Stimulated activated naive CD4-positive, alpha-beta T cell (primary cell): ENCODE results near the gene SLC22A2.

Source experiments
- DNase-seq, 6 experiments: peaks; one replicate each; lab custom pipeline; 2025; lab: John Stamatoyannopoulos, UW

Gene SLC22A2

DNA sequence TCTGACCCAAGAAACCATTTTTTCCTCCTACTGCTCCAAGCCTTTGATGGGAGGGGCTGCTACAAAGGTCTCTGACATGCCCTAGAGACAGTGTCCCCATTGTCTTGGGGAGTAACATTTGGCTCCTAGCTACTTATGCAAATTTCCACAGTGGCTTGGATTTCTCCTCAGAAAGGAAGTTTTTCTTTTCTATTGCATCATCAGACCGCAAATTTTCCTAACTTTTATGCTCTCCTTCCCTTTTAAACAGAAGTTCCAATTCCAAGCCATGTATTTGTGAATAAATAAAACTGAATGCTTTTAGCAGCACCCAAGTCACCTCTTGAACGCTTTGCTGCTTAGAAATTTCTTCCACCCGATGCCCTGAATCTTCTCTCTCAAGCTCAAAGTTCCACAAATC is 51.0 kb downstream of the SLC22A2 start:
- DNase-seq: no peak

DNA sequence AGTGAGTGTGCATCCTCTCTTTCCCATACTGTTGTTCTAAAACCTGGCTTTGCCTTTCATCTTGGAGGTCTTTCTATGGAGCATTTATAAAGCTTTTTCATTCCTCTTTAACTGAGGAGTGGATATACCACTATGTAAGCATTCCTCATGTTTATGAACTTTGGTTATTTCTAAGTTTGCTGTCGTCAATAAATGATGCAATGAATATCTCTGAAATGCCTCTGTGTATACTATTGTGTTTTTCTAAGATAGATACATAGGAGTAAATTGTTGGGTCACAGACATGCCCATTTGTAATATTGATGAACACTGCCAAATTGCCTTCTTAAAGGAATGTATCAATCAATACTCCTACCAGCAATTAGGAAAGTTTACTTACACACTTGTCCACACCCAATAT is 53.9 kb downstream of the SLC22A2 start:
- no peak for DNase-seq

DNA sequence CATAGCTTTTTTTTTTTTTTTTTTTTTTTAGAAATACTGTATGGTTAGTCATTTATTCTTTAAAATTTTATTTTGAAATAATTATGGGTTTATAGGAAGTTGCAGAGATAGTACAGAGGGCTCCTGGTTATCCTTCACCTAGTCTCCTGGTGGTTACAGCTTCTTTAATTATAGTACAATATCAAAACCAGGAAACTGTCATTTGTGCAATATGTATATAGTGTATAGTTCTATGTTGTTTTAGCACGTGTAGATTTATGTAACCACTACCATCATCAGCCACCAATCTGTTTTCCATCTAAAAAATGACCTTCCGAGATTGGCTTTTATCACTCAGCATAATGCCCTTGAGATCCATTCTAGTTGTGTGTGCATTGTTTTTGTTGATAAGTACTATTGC is 54.7 kb downstream of the SLC22A2 start:
- no peak for DNase-seq

DNA sequence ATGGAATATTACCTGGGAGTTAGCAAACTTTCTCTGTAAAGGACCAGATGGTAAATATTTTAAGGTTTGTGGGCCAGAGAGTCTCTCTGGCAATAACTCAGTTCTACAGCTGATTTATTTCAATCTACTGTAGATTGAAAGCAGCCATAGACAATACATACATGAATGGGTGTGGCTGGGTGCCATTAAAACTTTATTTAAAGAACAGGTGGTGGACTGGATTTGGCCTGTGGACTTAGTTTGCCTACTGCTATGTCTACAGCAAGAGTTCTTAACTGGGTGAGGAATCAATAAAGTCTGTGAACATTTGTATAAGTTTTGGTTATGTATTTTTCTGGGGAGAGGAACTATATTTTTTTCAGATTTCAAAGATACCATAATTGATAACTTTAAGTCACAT is 55.1 kb downstream of the SLC22A2 start:
- DNase-seq: no peak

DNA sequence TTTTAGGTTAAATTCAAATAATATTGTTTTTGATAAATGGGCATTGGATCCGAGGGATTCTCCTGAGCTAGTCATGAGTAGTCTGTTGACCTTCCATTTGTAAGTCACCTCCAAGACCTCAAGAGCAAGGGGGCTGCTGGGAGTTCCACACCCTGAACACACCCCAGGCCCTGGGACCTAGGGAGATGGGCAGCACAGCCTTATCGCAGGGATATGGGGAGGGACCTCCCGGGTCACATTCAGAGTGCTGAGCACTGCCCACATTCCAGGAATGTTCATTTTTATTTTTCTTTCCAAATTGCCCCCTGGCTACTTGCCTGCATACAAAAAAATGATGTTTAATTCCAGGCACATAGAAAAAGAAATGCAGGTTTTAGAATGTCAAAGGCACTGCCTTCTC is 55.5 kb downstream of the SLC22A2 start:
- no peak for DNase-seq

DNA sequence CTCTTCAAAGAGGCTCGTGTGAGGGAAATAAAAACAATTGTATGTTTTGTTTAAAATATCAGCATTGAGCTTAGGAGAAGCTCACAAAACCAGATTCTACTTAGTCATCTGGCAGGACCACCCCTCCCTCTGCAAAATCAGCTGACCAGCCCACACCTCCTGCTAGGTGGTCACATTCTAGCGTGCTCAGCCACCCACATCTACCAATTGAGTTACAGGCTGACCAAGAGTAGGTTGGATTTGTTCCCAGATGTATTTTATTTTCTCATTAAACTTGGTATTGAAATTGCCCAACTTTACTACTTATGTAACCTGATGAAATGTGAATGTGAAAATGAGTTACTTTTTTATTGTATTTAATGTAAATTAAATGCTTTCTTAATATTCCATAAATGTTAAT is 56.2 kb downstream of the SLC22A2 start:
- no peak for DNase-seq

DNA sequence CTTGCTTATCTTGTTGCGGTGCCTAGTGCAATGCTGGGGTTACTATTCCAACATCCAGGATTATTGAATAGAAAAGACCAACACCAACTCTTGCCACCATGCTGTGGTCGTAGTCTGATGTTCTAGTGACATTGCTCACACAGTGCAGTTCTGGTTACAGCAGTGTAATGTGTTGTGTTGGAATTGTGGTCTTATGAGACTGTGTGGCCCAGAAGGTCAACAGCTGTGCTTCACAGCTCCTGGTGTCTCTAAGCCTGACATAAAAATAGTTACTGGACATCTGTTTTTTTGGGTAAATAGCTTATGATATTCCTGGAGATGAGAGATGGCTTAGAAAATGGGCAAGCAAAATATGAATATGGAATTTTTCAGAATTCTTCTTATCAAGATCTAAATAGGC is 57.6 kb downstream of the SLC22A2 start:
- DNase-seq: no peak

DNA sequence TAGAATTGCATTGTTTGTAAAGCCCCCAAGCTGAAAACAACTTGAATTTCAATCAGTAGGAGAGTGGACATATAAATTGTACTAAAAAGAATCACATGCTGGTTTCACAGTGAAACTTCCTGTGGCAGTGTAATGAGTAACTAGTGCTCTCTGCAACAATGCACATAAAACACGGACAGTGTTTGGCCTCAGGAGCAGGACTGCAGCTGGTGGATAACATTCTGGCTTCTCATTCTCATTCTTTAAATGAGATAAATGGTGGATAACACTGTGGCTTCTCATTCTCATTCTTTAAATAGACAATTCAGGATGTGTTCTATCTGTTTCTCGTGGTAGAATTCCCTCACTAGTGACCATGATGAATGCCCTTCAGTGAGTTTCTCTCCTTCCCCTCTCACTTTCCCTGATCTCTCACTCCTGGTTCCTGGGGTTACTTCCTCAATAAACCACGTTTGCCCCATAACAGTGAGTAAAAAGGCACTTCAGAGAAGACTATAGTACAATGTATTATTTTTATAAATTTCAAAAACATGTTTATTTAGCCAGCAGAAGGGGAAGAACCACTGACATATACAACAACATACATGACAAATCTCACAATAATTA is 59.9 kb downstream of the SLC22A2 start:
- DNase-seq: no peak

DNA sequence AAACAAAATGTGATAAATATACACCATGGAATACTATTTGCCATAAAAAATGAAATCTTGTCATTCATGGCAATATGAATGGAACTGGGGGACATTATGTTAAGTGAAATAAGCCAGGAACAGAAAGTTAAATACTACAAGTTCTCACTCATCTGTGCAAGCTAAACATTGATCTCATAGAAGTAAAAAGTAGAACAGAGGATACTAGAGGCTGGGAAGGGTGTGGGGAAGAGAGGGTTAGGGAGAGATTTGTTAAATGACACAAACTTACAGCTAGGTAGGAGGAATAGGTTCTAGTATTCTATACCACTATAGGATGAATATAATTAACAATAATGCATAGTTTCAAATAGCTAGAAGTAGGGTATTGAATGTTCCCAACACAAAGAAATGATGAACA is 61.0 kb downstream of the SLC22A2 start:
- DNase-seq: no peak

DNA sequence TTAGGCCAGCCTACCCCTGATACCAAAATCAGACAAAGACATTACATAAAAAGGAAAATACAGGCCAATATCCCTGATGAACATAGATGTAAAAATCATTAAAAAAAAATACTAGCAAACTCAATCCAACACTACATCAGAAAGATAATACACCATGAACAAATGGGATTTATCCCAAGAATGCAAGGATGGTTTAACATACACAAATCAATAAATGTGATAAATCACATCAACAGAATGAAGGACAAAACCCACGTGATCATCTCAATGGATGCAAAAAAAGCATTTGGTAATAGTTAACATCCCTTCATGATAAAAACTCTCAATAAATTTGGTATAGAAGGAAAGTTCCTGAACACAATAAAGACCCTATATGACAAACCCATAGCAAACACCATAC is 63.8 kb downstream of the SLC22A2 start:
- no peak for DNase-seq

DNA sequence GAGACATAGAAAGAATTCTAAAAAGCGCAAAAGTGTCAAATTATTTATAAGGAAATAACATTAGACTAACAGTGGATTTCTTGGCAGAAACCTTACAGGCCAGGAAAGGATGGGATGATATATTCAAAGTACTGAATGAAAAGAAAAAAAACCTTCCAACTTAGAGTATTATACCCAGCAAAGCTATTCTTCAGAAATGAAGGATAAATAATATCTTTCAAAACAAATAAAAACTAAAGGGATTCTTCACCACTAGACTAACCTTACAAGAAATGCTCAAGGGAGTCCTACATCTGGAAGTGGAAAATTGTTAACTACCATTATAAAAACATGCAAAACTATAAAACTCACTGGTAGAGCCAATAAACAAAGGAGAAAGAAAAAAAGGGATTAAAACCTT is 65.8 kb downstream of the SLC22A2 start:
- no peak for DNase-seq

DNA sequence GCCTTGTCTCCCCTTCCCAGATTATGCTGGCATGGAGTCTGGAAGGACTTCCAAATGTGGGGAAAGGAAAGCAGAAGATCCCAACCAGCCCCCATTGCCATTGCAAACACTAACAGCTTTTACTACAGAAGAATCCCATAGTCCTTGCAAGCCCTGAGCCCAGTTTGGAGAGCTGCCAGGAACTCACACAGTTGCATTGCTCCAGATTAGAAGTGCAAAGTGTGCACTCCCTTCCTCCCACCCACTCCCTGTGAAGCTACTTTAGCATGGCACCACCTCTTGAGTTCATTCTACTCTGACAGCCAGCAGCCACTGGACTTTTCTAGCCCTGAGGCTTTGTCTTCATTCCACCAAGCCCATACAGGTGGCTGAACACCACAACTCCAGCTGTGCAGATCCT is 67.6 kb downstream of the SLC22A2 start:
- no peak for DNase-seq

DNA sequence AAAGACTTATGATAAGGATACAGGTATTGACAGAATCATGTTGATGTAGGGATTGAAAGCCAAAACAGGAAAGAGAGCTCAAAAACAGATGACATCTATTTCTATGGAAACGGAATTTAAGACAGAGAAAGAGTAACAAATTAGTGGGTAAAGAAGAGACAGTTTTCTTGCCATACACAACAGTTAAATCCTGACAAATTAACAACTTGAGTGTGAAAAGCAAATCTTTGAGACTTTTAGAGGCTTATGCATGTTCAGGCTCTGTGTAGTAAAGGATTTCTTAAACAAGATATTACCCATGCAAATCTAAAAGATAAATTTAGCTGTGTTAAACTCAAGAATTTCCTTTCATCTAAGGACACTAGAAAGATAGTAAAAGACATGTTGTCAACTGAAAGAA is 68.5 kb downstream of the SLC22A2 start:
- DNase-seq: no peak

DNA sequence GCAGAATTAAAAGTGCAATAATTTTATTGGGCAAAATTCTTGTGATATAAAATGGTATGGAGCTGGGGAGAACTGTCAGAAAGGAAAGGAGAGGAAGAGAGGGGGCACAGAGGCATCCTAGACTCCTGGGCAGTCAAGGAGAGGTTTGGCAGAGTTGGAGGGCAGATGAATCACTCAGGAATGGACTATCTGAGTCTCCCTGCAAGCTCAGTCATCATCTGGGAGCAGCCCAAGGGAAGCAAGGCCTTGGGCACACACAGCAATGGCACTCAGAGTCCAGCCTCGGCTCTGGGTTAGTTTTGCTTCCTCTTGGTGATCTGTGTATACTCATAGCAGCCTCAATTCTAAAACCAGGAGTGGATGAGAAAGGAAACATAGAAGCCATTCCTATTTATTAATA is 69.8 kb downstream of the SLC22A2 start:
- DNase-seq: no peak

DNA sequence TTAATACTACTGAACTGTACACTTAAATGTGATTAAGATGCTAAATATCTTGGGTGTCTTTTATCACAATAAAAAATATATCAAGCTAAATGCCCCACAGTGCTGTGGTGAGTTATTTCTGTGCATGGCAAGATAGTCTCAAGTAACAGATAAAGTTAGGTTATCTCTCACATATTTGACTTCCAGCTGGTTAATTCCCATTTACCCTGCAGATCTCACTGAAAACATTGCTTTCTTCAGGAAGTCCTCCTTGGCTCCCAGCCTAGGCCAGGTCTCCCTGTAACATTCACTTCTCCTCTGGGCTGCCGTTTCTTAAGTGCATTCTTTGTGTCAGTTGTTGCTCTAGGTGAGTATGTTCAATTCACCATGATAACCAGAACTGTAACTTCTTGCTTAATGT is 77.9 kb downstream of the SLC22A2 start:
- DNase-seq: no peak

DNA sequence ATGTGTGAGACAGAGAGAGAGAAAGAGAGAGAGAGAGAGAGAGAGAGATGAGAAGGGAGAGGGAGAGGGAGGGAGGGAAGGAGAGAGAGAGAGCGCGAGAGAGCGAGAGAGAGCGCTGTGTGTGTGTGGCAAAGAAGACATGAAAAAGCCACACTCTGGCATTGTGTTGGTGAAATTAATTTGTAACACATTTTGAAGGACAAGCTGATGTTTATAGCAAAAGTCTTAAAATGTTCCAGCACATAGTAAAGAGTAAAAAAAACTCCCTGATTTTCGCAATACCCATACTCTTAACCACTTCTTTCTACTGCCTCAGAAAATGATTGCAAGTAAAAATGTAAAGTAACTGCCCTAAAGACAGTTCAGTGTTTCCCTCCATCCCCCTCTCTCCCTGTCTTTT is 80.3 kb downstream of the SLC22A2 start:
- no peak for DNase-seq

DNA sequence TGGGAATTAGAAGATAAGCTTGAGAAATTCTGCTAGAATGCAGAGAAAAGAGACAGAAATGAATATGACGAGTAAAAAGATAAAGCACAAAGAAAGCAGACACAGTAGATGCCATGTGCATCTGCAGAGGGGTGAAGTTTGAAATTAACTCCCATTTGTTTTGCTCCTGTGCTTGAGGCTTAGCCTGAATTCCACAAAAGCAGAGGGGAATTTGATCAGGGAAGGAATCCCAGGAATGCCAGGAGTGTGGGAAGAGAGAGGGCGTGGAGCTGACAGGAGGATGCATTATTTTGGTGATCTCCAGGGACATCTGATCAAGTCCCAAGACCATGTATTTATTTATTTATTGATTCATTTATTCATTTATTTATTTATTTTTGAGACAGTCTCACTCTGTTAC is 81.4 kb downstream of the SLC22A2 start:
- DNase-seq: no peak

DNA sequence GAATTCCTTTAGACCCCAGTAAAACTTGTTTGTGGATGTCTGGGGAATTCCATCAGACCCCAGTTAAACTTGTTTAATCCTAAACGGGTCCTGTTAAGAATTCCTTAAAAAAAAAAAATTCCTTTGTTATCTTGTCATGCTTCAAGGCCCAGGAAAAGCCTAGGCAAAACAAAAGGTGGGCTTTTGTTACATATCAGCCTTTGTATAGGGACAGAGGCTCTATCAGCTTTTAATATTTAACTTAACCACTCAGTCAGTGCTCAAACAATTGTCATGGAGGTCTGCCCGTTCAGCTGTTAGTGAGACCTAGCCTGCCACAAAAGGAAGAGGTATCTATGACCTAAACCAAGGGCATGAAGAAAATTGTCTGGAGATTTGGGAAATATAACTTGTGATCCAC is 83.9 kb downstream of the SLC22A2 start:
- DNase-seq: no peak

DNA sequence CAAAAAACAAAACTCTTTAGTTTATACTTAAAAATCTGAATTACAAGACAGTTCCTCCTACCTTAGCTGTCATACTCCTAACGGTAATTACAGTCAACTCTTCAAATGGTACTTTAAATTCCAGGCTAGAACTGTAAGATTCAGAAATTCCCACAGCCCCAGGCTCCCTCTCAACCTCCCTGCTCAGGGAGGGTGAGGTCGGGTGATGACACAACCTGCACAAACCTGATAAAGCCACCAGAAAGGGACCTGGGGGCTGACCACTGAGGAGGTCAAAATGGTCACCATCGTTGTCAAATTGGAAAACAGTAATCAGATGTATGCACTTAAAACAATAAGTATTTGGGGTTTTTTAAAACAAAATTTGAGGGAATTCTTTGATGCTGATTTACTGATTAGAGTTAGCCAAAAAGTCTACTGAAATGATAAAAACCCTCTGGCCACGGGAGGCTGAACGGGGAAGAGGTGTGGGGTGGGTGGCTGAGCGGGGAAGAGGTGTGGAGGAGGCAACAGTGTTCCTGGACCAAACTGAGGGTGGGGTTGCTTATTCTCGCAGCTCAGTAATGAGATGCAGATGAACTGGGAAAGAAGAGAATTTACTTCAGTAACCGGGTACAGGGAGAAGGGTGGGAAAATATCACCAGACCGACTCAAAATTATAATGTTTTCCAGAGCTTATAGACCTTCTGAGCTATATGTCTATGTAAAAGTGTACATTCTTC is 84.7 kb downstream of the SLC22A2 start:
- no peak for DNase-seq

DNA sequence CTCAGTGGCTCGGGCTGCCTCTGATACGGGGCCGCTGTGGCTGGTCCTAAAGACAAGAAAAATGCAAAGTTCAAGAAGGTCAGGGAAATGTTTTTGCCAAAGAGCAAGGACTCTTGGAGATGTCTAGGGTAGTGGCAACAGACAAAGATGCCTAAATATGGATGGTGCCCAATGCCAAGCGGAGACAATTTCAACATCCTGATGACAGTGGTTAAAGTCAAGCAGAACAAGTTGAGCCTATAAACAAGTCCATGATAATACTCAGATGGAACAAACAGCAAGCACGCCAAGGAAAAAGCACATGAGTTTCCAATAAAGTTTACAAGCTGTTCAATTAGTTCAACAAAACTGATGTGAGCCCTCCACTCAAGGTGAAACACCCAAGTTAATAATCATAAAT is 85.9 kb downstream of the SLC22A2 start:
- no peak for DNase-seq

DNA sequence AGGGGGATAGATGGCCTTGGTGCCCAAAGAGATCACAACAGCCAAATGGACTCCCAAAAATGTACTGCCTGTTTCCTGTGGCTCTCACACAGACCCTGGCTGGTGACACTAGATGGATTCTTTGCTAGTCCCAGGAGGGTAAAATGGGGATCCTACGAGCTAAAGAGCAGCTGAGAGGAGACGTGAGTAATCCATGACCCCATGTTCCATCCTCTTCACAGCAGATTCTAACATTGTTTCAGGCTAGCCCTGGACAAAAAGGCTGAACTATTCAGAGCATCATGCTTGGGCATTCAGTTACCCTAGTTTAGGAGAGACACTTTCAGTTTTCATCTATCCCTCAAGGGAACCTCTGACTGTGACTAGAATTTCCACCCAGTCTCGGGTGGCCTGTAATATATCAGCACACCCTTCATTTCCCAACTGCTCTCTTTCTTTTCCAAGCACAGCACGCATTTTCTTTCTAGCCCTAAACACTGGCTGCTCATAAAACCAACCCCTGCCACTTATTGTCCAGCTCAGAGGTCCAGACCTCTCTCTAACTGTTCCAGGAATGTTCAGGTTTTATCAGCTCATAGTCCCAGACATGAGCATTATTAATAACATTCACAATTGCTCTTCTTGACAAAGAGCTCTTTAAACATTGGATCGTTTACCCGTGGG is 88.5 kb downstream of the SLC22A2 start:
- no peak for DNase-seq

DNA sequence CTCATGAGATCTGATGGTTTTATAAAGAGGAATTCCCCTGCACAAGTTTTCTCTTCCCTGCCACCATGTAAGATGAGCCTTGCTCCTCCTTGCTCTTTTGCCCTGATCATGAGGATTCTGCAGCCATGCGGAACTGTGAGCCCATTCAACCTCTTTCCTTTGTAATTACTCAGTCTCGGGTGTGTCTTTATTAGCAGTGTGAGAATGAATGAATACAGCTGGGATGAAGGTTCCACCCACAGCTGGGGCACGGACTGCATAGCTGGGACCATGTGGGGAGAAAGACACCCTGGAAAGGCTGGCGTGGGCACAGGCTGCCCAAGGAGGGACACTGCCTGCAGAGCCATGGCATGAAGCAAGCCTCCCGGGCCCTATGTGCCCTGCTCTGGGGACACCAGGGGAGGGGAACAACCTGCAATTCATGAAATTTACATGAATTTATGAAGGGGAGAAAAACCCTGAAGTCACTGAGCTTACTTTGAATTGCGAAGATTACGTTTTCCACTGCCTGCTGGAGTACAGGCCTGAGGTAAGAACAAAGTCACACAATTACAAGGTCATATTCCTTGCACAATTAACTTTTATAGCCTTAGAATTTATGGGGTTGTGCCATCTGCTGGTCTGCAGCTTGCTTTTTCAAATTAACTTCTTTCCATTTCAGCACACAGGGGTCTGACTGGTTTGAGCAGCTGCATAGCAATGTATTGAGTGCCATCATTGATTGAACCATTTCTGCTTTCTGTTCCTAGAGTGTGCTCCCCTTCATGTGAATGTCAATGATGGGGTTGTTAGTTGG is 90.8 kb downstream of the SLC22A2 start:
- DNase-seq: no peak
